Left ventricle myocardium inferior (tissue), 1 donor: ENCODE results near the gene FAM53A. TPM values are rescaled to one million over a fixed set of nuclear protein-coding genes. Genes with fewer than 3 reads are reported as not detected.

Source experiments
- DNase-seq: peaks from one replicate; pipeline ENCODE4 v3.0.0-alpha.2; 2020
- H3K27ac ChIP-seq: fragments of 200-600 bp; replicated peaks from 2 replicates; pipeline ENCODE4 v1.8.0; 2021
- H3K27me3 ChIP-seq: fragments of 200-600 bp; 2 replicates; pipeline ENCODE4 v1.8.0; 2021; ENCODE audit warnings: low read depth
- H3K36me3 ChIP-seq: fragments of 200-600 bp; 2 replicates; pipeline ENCODE4 v1.8.0; 2021
- H3K4me1 ChIP-seq: fragments of 200-600 bp; 2 replicates; pipeline ENCODE4 v1.8.0; 2021
- H3K4me3 ChIP-seq: fragments of 200-600 bp; 2 replicates; pipeline ENCODE4 v1.8.0; 2021; ENCODE audit warnings: mild to moderate bottlenecking, moderate library complexity
- H3K9me3 ChIP-seq: fragments of 200-600 bp; replicated peaks from 2 replicates; pipeline ENCODE4 v1.8.0; 2021
- intact Hi-C: fragments of 100-400 bp; cut with micrococcal nuclease; formaldehyde crosslinking; loops from one replicate; pipeline ENCODE4 v1.11.0; 2022
- total RNA-seq: library from RNA; stranded (reverse); fragmentation: NEBNext Ultra II Directional; extraction: Animal tissue kit (Norgen Biotek cat#: 25700); gene quantifications from one replicate; pipeline ENCODE4 v1.2.1, GENCODE V29; 2021
- TF ChIP-seq, protein P1 (sequence below): fragments of 200-600 bp; IDR thresholded peaks from 2 replicates; pipeline ENCODE4 v1.8.0; 2021; ENCODE audit warnings: antibody characterized with exemption, mild to moderate bottlenecking, borderline replicate concordance
- donor health status: DM: no; HTN: yes; CAD: no; lungs with severe emphysema.

The FAM53A gene
- total RNA-seq, 1 donor from 2014 or later: 0.71 TPM

DNA sequence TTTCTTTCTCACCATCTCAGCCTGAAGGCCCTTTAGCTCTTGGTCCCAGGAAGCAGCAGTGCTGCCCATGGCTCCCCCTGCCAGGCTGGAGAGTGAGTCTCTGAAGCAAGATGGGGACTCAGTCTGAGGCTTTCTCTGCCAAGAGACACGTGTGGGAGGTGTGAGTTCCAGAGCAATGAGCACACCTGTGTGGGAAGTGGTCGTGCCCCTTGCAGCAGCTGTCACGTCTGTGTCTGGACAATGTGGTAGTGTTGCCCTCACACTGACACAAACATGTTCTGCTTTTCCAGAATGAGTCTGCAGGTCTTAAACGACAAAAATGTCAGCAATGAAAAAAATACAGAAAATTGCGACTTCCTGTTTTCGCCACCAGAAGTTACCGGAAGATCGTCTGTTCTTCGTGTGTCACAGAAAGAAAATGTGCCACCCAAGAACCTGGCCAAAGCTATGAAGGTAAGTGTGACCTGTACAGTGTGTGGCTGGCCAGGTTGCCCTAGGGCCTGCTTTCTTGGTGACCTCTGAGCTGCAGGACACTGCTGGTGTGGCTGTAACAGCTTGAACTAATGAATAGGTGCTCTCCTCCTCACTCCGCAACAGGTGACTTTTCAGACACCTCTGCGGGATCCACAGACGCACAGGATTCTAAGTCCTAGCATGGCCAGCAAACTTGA lies 39.2 kb upstream of the FAM53A start:
- peaks cover 62% of the 10 kb centered on the region for H3K4me1 ChIP-seq
- DNase-seq: no peak

DNA sequence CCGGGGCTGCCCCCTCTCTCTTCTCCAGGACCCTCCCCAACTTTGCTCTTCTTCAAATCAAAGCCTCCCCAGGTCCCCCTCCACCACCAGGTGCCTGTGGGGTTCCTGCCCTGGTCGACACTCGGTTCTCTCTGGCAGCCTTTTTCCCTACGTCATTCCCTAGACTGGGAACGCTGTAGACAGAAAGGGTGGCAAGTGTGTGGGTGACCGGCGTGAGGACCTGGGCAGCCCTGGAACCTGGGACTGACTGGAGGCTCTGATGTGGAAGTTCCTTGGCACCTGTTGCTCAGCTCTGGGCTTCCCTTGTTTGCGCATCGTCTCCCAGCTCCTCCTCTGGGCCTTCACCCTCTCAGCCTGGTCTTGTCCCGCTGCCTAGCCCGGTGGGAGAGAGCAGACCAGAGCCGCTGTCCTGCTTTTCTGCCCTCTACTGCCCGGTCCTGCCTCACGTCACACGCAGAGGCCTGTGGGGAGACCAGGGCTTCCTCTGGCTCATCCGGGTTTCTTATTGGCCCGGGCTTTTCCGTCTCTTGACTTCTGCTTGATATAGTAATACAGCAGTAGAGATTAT lies 38.5 kb upstream of the FAM53A start:
- intact Hi-C loops: loop anchor here (10.0 kb wide), 1 partner anchor 368 kb away; no protein-coding TSS in a partner anchor
- DNase-seq: peak; percentile 14

More for the DNA sequence above, 39.2 kb upstream of the FAM53A start:
- Histone ChIP-seq H3K9me3 (no peaks in the 10 kb centered on the region), H3K27ac (peak overlapping the region; percentile 58), H3K36me3 (peaks cover 16% of the 10 kb centered on the region), H3K4me3 (no peak overlapping the region), H3K27me3 (no peaks in the 10 kb centered on the region)
- intact Hi-C loops: loop anchor here (10.0 kb wide), 1 partner anchor 368 kb away; no protein-coding TSS in a partner anchor
- TF ChIP-seq, protein P1, sequence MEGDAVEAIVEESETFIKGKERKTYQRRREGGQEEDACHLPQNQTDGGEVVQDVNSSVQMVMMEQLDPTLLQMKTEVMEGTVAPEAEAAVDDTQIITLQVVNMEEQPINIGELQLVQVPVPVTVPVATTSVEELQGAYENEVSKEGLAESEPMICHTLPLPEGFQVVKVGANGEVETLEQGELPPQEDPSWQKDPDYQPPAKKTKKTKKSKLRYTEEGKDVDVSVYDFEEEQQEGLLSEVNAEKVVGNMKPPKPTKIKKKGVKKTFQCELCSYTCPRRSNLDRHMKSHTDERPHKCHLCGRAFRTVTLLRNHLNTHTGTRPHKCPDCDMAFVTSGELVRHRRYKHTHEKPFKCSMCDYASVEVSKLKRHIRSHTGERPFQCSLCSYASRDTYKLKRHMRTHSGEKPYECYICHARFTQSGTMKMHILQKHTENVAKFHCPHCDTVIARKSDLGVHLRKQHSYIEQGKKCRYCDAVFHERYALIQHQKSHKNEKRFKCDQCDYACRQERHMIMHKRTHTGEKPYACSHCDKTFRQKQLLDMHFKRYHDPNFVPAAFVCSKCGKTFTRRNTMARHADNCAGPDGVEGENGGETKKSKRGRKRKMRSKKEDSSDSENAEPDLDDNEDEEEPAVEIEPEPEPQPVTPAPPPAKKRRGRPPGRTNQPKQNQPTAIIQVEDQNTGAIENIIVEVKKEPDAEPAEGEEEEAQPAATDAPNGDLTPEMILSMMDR: no peak

DNA sequence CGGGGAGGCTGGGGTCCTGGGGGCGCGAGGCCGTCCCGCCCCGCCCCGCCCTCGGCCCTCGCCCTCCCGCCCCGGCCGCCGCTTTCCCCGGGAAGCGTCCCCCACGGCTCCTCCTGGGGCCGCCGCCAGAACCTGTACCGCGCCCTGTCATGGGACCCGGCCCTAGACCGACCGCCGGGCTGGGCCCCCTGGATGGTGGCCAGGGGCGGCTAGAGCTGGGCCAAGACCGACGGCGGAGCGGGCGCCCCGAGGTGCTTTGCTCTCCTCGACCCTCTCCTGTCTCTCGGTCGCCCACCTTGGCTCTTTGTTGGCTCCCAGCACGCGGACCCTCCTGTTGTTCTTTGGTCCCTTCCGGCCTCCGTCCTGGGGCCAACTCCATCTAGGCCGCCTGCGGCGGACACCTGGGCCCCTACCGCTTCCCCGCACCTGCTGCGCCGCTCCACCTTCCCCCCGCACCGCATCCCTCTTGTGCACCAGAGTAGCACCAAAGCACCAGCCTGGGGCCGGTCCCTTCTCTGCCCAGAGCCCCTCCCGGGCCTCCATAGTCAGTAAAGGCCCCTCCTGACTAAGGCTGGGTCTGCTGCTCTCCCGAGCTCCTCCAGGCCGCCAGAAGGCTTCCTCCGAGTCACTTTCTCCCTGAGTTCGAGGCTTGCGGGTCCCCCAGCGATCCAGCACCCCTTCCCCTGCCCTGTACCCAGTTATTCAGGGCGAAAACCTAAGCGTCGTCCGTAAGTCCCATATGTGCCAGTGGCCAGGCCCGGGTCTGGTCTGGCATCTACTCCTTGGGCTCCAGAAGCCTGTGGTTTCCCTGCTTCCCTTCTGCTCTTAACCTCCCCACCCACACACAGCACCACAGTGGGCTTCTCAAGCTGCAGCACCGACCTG lies 37.8 kb upstream of the FAM53A start:
- Histone ChIP-seq H3K27me3 (no peaks in the 10 kb centered on the region), H3K36me3 (peaks cover 23% of the 10 kb centered on the region), H3K27ac (peak overlapping the region; percentile 98), H3K4me1 (peaks cover 66% of the 10 kb centered on the region), H3K4me3 (peak overlapping the region; percentile 81), H3K9me3 (no peaks in the 10 kb centered on the region)
- DNase-seq: no peak
- intact Hi-C loops: loop anchor here (10.0 kb wide), 1 partner anchor 367 kb away; no protein-coding TSS in a partner anchor
- TF ChIP-seq, protein P1: no peak

More for the DNA sequence above, 38.5 kb upstream of the FAM53A start:
- Histone ChIP-seq H3K27me3 (no peaks in the 10 kb centered on the region), H3K9me3 (no peaks in the 10 kb centered on the region), H3K4me3 (peak overlapping the region; percentile 81), H3K36me3 (peaks cover 16% of the 10 kb centered on the region), H3K27ac (peak overlapping the region; percentile 58), H3K4me1 (peaks cover 62% of the 10 kb centered on the region)
- TF ChIP-seq, protein P1: no peak

DNA sequence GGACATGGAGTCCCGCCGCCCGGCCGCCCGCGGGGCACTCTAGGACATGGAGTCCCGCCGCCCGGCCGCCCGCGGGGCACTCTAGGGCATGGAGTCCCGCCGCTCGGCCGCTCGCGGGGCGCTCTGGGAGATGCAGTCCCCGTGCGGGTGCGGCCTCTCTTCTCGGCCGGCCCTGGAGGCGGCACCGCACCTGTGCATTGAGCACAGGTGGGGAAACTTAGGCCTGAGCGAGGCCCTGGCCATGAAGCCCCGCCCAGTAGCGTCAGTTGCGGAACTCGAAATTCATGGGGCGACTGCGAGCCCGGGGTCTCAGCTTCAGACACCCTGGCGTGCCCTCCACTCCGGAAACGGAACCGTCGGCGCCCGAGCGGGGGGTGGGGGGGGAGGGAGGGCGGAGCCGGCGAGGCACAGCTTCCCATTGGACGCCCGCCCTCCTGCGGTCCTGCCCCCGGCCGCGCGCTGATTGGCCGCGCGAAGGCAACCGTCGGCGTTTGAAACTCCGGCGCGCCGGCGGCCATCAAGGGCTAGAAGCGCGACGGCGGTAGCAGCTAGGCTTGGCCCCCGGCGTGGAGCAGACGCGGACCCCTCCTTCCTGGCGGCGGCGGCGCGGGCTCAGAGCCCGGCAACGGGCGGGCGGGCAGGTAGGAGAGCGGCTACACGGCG lies 37.0 kb upstream of the FAM53A start, which contains the start of the genes TACC3 and TMEM129:
Gene TACC3, plus strand, starts transcription at position 519 of the 663 bp plus-strand sequence. CDS start 1,901 bp downstream, outside the sequence.
Gene TMEM129, minus strand, starts transcription at position 321 of the 663 bp plus-strand sequence. CDS start 486 bp downstream, outside the sequence.
- intact Hi-C loops: loop anchor here (10.0 kb wide), 1 partner anchor 366 kb away; no protein-coding TSS in a partner anchor
- H3K4me1 ChIP-seq: peaks cover 63% of the 10 kb centered on the region
- H3K27me3 ChIP-seq: no peaks in the 10 kb centered on the region
- no peaks in the 10 kb centered on the region for H3K9me3 ChIP-seq
- DNase-seq: peak; percentile 93
- H3K4me3 ChIP-seq: peak within 1 kb of the TSS; percentile 81
- peak within 1 kb of the TSS; percentile 98 for H3K27ac ChIP-seq
- TF ChIP-seq, protein P1: no peak
- peaks cover 29% of the 10 kb centered on the region for H3K36me3 ChIP-seq
